SK-N-SH treated with all-trans-retinoic acid at 6 μM for 48 hours (cell line): ENCODE data around the gene TRIM2.

Experiments
- ARNTL ChIP-seq: fragments of 450-650 bp; formaldehyde crosslinking; IDR thresholded peaks from 2 replicates; pipeline ENCODE4 v1.5.0; 2020; ENCODE audit warnings: low read depth, mild to moderate bottlenecking, moderate library complexity, borderline replicate concordance
- BACH2 ChIP-seq: fragments of 250-450 bp; sonication (Bioruptor Pico); IDR thresholded peaks from 2 replicates; pipeline ENCODE4 v1.9.0; 2021; ENCODE audit warnings: mild to moderate bottlenecking, borderline replicate concordance
- ISL1 ChIP-seq: fragments of 250-450 bp; sonication (Bioruptor Pico); IDR thresholded peaks from 2 replicates; pipeline ENCODE4 v2.1.2; 2022; ENCODE audit warnings: mild to moderate bottlenecking, moderate library complexity
- ZNF8 ChIP-seq: fragments of 450-650 bp; formaldehyde crosslinking; IDR thresholded peaks from 2 replicates; pipeline ENCODE4 v1.5.0; 2020; ENCODE audit warnings: mild to moderate bottlenecking, moderate library complexity
- TF ChIP-seq, protein P1 (sequence below): fragments of 250-450 bp; sonication (Bioruptor Pico); IDR thresholded peaks from 2 replicates; pipeline ENCODE4 v1.8.0; 2020; ENCODE audit warnings: mild to moderate bottlenecking, moderate library complexity, borderline replicate concordance
- TF ChIP-seq, protein P2 (sequence below): fragments of 250-450 bp; sonication (Bioruptor Pico); IDR thresholded peaks from 2 replicates; pipeline ENCODE4 v1.5.1; 2021; ENCODE audit warnings: mild to moderate bottlenecking, moderate library complexity

DNA sequence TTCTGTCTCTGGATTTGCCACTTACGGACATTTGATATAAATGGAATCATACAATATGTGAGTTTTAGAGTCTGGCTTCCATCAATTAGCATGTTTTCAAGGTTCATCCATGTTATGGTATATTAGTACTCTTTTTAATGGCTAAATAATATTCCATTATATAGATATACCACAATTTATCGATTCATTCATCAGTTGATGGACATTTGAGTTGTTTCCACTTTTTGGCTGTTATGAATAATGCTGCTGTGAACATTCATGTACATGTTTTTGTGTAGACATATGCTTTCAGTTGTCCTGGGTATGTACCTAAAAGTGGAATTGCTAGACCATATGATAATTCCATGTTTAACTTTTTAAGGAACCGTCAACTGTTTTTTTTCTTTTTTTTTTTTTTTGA, 79.0 kb downstream of the TRIM2 start:
- no peak for TF ChIP-seq BACH2 (CRISPR knock-in tag)
- TF ChIP-seq ISL1 = no peak
- peak; percentile 98 for TF ChIP-seq ZNF8 (CRISPR knock-in tag)
- TF ChIP-seq, protein P1, sequence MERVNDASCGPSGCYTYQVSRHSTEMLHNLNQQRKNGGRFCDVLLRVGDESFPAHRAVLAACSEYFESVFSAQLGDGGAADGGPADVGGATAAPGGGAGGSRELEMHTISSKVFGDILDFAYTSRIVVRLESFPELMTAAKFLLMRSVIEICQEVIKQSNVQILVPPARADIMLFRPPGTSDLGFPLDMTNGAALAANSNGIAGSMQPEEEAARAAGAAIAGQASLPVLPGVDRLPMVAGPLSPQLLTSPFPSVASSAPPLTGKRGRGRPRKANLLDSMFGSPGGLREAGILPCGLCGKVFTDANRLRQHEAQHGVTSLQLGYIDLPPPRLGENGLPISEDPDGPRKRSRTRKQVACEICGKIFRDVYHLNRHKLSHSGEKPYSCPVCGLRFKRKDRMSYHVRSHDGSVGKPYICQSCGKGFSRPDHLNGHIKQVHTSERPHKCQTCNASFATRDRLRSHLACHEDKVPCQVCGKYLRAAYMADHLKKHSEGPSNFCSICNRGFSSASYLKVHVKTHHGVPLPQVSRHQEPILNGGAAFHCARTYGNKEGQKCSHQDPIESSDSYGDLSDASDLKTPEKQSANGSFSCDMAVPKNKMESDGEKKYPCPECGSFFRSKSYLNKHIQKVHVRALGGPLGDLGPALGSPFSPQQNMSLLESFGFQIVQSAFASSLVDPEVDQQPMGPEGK (CRISPR knock-in tag) = no peak
- TF ChIP-seq, protein P2, sequence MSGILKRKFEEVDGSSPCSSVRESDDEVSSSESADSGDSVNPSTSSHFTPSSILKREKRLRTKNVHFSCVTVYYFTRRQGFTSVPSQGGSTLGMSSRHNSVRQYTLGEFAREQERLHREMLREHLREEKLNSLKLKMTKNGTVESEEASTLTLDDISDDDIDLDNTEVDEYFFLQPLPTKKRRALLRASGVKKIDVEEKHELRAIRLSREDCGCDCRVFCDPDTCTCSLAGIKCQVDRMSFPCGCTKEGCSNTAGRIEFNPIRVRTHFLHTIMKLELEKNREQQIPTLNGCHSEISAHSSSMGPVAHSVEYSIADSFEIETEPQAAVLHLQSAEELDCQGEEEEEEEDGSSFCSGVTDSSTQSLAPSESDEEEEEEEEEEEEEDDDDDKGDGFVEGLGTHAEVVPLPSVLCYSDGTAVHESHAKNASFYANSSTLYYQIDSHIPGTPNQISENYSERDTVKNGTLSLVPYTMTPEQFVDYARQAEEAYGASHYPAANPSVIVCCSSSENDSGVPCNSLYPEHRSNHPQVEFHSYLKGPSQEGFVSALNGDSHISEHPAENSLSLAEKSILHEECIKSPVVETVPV (CRISPR knock-in tag) = no peak
- TF ChIP-seq ARNTL (CRISPR knock-in tag) = no peak
